SKM-1 (cell line): Measurements from ENCODE around the gene NAGS.
"Not testable (repeated sequence)": the region's sequence is repeated elsewhere in the genome, so short reads cannot be mapped to it uniquely, and the experiment has no call there.

Experiments
- DNase-seq: peaks from one replicate; lab custom pipeline; 2025; ENCODE audit not compliant: unreplicated experiment; lab: John Stamatoyannopoulos, UW

The NAGS gene

GRCh38 chr17:44006272-44006597 lies 1.8 kb downstream of the NAGS start:
- no peak for DNase-seq

GRCh38 chr17:44006598-44007345 lies 2.4 kb downstream of the NAGS start:
- peak; percentile 97 for DNase-seq

- DNase-seq: no peak
These were observed 3.2 kb downstream of the NAGS start for GRCh38 chr17:44007346-44008204.

GRCh38 chr17:44008205-44008909 lies 3.9 kb downstream of the NAGS start:
- DNase-seq: no peak

GRCh38 chr17:44010966-44011647 lies 6.7 kb downstream of the NAGS start:
- DNase-seq: no peak

- DNase-seq: no peak
These were observed 7.5 kb downstream of the NAGS start for GRCh38 chr17:44011876-44012275.

GRCh38 chr17:44012391-44012790 lies 8.0 kb downstream of the NAGS start:
- no peak for DNase-seq

GRCh38 chr17:44012874-44013273 lies 8.5 kb downstream of the NAGS start:
- no peak for DNase-seq

- DNase-seq: no peak
These were observed 9.7 kb downstream of the NAGS start for GRCh38 chr17:44014133-44014436.

- peak; percentile 93 for DNase-seq
These were observed 10.2 kb downstream of the NAGS start, which contains the start of gene TMEM101 for GRCh38 chr17:44014437-44015172. Gene TMEM101, minus strand, starts transcription at chr17:44014963. Its CDS starts 11 bp downstream, at chr17:44014952.

GRCh38 chr17:44021227-44021626 lies 16.8 kb downstream of the NAGS start:
- not testable (repeated sequence) for DNase-seq

- no peak for DNase-seq
These were observed 17.8 kb downstream of the NAGS start for GRCh38 chr17:44022246-44022645.

GRCh38 chr17:44023545-44024270 lies 19.3 kb downstream of the NAGS start:
- DNase-seq: no peak

GRCh38 chr17:44024271-44024663 lies 19.8 kb downstream of the NAGS start:
- DNase-seq: no peak

GRCh38 chr17:44024853-44025252 lies 20.4 kb downstream of the NAGS start:
- no peak for DNase-seq

- DNase-seq: no peak
These were observed 25.3 kb downstream of the NAGS start for GRCh38 chr17:44029736-44030135.

- no peak for DNase-seq
These were observed 26.1 kb downstream of the NAGS start for GRCh38 chr17:44030482-44030881.

- DNase-seq: no peak
These were observed 29.5 kb downstream of the NAGS start for GRCh38 chr17:44033861-44034408.

- DNase-seq: not testable (repeated sequence)
These were observed 30.3 kb downstream of the NAGS start for GRCh38 chr17:44034688-44035087.

GRCh38 chr17:44037471-44037870 lies 33.0 kb downstream of the NAGS start:
- no peak for DNase-seq
